Measurements from ENCODE around the gene HSPA4L.
A peak's percentile ranks its signal among the peaks of the same experiment; 100 is the strongest.

Gene HSPA4L

DNA sequence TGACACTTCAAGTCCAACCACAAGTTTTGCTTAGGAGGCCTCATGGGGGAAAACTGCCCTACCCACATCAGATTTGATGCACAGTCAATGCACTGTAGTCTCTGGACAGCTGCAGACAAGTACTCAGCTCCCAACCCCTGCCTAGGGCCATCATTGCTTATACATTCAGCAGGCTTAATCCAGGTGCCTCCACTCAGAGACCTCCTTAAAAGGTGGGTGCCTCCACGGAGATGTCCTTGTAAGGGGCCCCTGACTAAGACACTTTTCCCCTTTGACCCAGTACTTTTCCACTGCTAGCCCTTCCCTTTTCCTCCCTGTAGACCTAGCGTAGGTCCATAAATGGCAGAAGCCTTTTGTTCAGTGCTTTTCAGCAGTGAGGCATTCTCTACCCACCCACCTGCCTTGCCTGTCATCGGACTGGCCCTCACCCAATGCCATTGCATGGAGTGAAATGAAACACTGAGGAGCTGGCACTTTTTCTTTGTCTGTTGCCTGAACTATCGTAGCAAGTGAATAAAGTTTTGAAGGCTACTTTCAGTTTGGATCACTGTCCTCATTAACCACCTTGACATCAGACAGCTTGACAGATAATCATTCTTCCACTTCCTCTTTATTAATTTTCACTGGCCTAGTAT, 74.8 kb downstream of the HSPA4L start:
- no peak for TF ChIP-seq ZNF8 (CRISPR knock-in tag; IDR thresholded peaks at IDR 0.05)
- TF ChIP-seq, protein P1, sequence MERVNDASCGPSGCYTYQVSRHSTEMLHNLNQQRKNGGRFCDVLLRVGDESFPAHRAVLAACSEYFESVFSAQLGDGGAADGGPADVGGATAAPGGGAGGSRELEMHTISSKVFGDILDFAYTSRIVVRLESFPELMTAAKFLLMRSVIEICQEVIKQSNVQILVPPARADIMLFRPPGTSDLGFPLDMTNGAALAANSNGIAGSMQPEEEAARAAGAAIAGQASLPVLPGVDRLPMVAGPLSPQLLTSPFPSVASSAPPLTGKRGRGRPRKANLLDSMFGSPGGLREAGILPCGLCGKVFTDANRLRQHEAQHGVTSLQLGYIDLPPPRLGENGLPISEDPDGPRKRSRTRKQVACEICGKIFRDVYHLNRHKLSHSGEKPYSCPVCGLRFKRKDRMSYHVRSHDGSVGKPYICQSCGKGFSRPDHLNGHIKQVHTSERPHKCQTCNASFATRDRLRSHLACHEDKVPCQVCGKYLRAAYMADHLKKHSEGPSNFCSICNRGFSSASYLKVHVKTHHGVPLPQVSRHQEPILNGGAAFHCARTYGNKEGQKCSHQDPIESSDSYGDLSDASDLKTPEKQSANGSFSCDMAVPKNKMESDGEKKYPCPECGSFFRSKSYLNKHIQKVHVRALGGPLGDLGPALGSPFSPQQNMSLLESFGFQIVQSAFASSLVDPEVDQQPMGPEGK (CRISPR knock-in tag; IDR thresholded peaks at IDR 0.05; ENCODE audit: borderline replicate concordance): no peak
- peak; percentile 95 for ATAC-seq

DNA sequence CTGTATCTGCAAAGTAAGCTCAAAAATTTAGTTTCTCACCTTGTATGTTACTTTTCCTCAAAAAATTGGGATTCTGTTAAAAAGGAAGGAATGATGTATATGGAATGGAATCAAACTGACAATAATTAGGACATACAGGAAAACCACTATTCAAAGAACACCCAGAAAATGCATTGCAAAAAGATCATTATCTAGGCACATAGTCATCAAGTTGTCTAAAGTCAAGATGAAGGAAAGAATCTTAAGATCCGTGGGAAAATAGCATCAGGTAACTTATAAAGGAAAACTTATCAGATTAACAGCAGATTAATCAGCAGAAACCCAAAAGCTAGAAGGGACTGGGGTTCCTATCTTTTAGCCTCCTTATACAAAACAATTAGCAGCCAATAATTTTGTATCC, 75.5 kb downstream of the HSPA4L start:
- TF ChIP-seq ESRRG (CRISPR knock-in tag; IDR thresholded peaks at IDR 0.05): no peak
- no peak for TF ChIP-seq ZFP3 (CRISPR knock-in tag; IDR thresholded peaks at IDR 0.05)
- TF ChIP-seq, protein P2, sequence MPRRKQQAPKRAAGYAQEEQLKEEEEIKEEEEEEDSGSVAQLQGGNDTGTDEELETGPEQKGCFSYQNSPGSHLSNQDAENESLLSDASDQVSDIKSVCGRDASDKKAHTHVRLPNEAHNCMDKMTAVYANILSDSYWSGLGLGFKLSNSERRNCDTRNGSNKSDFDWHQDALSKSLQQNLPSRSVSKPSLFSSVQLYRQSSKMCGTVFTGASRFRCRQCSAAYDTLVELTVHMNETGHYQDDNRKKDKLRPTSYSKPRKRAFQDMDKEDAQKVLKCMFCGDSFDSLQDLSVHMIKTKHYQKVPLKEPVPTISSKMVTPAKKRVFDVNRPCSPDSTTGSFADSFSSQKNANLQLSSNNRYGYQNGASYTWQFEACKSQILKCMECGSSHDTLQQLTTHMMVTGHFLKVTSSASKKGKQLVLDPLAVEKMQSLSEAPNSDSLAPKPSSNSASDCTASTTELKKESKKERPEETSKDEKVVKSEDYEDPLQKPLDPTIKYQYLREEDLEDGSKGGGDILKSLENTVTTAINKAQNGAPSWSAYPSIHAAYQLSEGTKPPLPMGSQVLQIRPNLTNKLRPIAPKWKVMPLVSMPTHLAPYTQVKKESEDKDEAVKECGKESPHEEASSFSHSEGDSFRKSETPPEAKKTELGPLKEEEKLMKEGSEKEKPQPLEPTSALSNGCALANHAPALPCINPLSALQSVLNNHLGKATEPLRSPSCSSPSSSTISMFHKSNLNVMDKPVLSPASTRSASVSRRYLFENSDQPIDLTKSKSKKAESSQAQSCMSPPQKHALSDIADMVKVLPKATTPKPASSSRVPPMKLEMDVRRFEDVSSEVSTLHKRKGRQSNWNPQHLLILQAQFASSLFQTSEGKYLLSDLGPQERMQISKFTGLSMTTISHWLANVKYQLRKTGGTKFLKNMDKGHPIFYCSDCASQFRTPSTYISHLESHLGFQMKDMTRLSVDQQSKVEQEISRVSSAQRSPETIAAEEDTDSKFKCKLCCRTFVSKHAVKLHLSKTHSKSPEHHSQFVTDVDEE (CRISPR knock-in tag; IDR thresholded peaks at IDR 0.05): no peak
- TF ChIP-seq, protein P1 (CRISPR knock-in tag; IDR thresholded peaks at IDR 0.05; ENCODE audit: borderline replicate concordance): no peak
- no peak for TF ChIP-seq BACH2 (CRISPR knock-in tag; IDR thresholded peaks at IDR 0.05; ENCODE audit: borderline replicate concordance)
- no peak for TF ChIP-seq TOX (CRISPR knock-in tag; IDR thresholded peaks at IDR 0.05; ENCODE audit: borderline replicate concordance)
- no peak for TF ChIP-seq ZFP30 (CRISPR knock-in tag; IDR thresholded peaks at IDR 0.05)
- TF ChIP-seq ARNTL (CRISPR knock-in tag; IDR thresholded peaks at IDR 0.05; ENCODE audit: borderline replicate concordance, low read depth): no peak
- TF ChIP-seq SNAI2 (CRISPR knock-in tag; IDR thresholded peaks at IDR 0.05): no peak
- TF ChIP-seq TCF4 (CRISPR knock-in tag; IDR thresholded peaks at IDR 0.05; ENCODE audit: borderline replicate concordance): no peak
- no peak for TF ChIP-seq OSR1 (CRISPR knock-in tag; IDR thresholded peaks at IDR 0.05)
- no peak for TF ChIP-seq RARB (CRISPR knock-in tag; IDR thresholded peaks at IDR 0.05)
- TF ChIP-seq CSDC2 (CRISPR knock-in tag; IDR thresholded peaks at IDR 0.05): no peak
- TF ChIP-seq, protein P3, sequence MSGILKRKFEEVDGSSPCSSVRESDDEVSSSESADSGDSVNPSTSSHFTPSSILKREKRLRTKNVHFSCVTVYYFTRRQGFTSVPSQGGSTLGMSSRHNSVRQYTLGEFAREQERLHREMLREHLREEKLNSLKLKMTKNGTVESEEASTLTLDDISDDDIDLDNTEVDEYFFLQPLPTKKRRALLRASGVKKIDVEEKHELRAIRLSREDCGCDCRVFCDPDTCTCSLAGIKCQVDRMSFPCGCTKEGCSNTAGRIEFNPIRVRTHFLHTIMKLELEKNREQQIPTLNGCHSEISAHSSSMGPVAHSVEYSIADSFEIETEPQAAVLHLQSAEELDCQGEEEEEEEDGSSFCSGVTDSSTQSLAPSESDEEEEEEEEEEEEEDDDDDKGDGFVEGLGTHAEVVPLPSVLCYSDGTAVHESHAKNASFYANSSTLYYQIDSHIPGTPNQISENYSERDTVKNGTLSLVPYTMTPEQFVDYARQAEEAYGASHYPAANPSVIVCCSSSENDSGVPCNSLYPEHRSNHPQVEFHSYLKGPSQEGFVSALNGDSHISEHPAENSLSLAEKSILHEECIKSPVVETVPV (CRISPR knock-in tag; IDR thresholded peaks at IDR 0.05): no peak
- ATAC-seq: no peak

DNA sequence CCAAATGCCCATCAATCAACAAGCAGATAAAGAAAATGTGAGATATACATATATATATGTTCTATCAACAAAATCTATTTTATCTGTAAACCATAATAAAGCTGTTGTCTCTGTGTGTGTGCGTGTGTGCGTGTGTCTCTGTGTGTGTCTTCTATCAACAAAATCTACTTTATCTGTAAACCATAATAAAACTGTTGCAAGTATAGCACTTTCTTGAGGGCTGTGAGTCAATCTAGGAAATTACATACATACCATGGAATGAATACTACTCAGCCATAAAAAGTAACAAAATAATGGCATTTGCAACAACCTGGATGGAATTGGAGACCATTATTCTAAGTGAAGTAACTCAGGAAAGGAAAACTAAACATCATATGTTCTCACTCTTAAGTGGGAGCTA, 86.1 kb downstream of the HSPA4L start:
- TF ChIP-seq ZNF8 (CRISPR knock-in tag; IDR thresholded peaks at IDR 0.05) (no peak), OSR1 (CRISPR knock-in tag; IDR thresholded peaks at IDR 0.05) (no peak), ZC3H10 (CRISPR knock-in tag; IDR thresholded peaks at IDR 0.05) (no peak), GLIS3 (CRISPR knock-in tag; IDR thresholded peaks at IDR 0.05) (no peak), ZFP3 (CRISPR knock-in tag; IDR thresholded peaks at IDR 0.05) (no peak), CSDC2 (CRISPR knock-in tag; IDR thresholded peaks at IDR 0.05) (no peak), PPARA (CRISPR knock-in tag; IDR thresholded peaks at IDR 0.05; ENCODE audit: borderline replicate concordance) (no peak), TCF4 (CRISPR knock-in tag; IDR thresholded peaks at IDR 0.05; ENCODE audit: borderline replicate concordance) (no peak), SNAI2 (CRISPR knock-in tag; IDR thresholded peaks at IDR 0.05) (no peak), RARB (CRISPR knock-in tag; IDR thresholded peaks at IDR 0.05) (no peak), ISL1 (CRISPR knock-in tag; IDR thresholded peaks at IDR 0.05) (no peak)
- TF ChIP-seq, protein P3 (CRISPR knock-in tag; IDR thresholded peaks at IDR 0.05): no peak
- TF ChIP-seq, protein P4, sequence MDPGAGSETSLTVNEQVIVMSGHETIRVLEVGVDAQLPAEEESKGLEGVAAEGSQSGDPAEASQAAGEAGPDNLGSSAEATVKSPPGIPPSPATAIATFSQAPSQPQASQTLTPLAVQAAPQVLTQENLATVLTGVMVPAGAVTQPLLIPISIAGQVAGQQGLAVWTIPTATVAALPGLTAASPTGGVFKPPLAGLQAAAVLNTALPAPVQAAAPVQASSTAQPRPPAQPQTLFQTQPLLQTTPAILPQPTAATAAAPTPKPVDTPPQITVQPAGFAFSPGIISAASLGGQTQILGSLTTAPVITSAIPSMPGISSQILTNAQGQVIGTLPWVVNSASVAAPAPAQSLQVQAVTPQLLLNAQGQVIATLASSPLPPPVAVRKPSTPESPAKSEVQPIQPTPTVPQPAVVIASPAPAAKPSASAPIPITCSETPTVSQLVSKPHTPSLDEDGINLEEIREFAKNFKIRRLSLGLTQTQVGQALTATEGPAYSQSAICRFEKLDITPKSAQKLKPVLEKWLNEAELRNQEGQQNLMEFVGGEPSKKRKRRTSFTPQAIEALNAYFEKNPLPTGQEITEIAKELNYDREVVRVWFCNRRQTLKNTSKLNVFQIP (CRISPR knock-in tag; IDR thresholded peaks at IDR 0.05; ENCODE audit: borderline replicate concordance, low read depth): no peak
- TF ChIP-seq, protein P2 (CRISPR knock-in tag; IDR thresholded peaks at IDR 0.05): no peak
- ATAC-seq: no peak

Data from SK-N-SH treated with all-trans-retinoic acid at 6 μM for 48 hours (cell line).